K562 (cell line): Measurements from ENCODE around the gene SLC39A11. TPM values are rescaled to one million over a fixed set of nuclear protein-coding genes. Genes with fewer than 3 reads are reported as not detected.

Experiments
- ATAC-seq: fragments of 200-7000 bp; cut with Tn5 transposase; 3 replicates; pipeline ENCODE4 v1.9.1; 2020; ENCODE audit warnings: moderate library complexity
- BruUV-seq: library from RNA; stranded (reverse); fragments of 400-500 nt; replicated peaks from 2 replicates; lab custom pipeline; 2021; lab: Mats Ljungman, UMichigan
- CTCF ChIA-PET: fragments of 300-600 bp; formaldehyde crosslinking; extraction: SDS; loops from one replicate; lab custom pipeline; 2021; ENCODE audit warnings: low intra/inter-chr PET ratio; lab: Yijun Ruan, JAX
- POLR2A ChIA-PET: fragments of 300-600, 350-650 bp; sonication (Branson Sonifier 250); formaldehyde crosslinking; extraction: SDS; loops from one replicate; lab custom pipeline; 2021; ENCODE audit warnings: antibody characterized with exemption, inconsistent platforms; lab: Yijun Ruan, JAX
- DNase-seq, 4 experiments: peaks; one replicate each; pipeline versions ENCODE4 v3.0.0 to v3.0.0-alpha.2; 2011 to 2018; ENCODE audit warnings: low spot score in 3 of 4, mixed read lengths in 3 of 4; ENCODE audit errors: extremely low read depth in 1 of 4
- FAIRE-seq: peaks from 2 replicates; lab custom pipeline; 2011; peaks lifted over from hg19 to GRCh38; lab: Jason Lieb, UNC
- H2AFZ ChIP-seq: 2 replicates; pipeline ENCODE4 v1.6.0; 2011; ENCODE audit warnings: low read depth, low read length, control low read depth, inconsistent platforms
- H3K27ac ChIP-seq: fragments of 200-600 bp; 3 replicates; pipeline ENCODE4 v1.8.0; 2011; ENCODE audit warnings: low read depth, mild to moderate bottlenecking, control low read depth, inconsistent platforms, low read length, moderate library complexity, mixed read lengths; ENCODE audit errors: extremely low read depth
- H3K27me3 ChIP-seq, 2 experiments: fragments of 300-600 bp in 1 of 2; 2 replicates in 1 of 2; 3 replicates in 1 of 2; pipeline versions ENCODE4 v1.6.0 to v1.8.0; 2011; ENCODE audit warnings: inconsistent platforms in 2 of 2, low read length in 2 of 2, mild to moderate bottlenecking in 1 of 2, mixed read lengths in 1 of 2, moderate library complexity in 1 of 2; ENCODE audit not compliant: control insufficient read depth in 2 of 2, insufficient read depth in 2 of 2
- H3K36me3 ChIP-seq: fragments of 300-600 bp; 3 replicates; pipeline ENCODE4 v1.8.0; 2011; ENCODE audit warnings: mild to moderate bottlenecking, low read length, inconsistent platforms; ENCODE audit not compliant: control insufficient read depth, insufficient read depth
- H3K4me1 ChIP-seq, 2 experiments: fragments of 200-600 bp in 1 of 2; replicated peaks in 1 of 2; 2 replicates in 1 of 2; 3 replicates in 1 of 2; pipeline versions ENCODE4 v1.5.1 to v1.8.0; 2011; ENCODE audit warnings: inconsistent platforms in 2 of 2, low read length in 2 of 2, mild to moderate bottlenecking in 1 of 2, mixed read lengths in 1 of 2, moderate library complexity in 1 of 2; ENCODE audit not compliant: control insufficient read depth in 2 of 2, insufficient read depth in 2 of 2
- H3K4me2 ChIP-seq: 2 replicates; pipeline ENCODE4 v1.6.1; 2011; ENCODE audit warnings: low read length, control low read depth, inconsistent platforms, mixed read lengths; ENCODE audit not compliant: insufficient read depth
- H3K4me3 ChIP-seq: fragments of 200-600 bp; sonication (generic), shearing (Covaris generic); 2 replicates; pipeline ENCODE4 v1.5.1; 2016; ENCODE audit warnings: control low read depth, inconsistent platforms
- H3K79me2 ChIP-seq: fragments of 200-600 bp; 3 replicates; pipeline ENCODE4 v1.8.0; 2011; ENCODE audit warnings: low read length, inconsistent platforms; ENCODE audit not compliant: control insufficient read depth, insufficient read depth
- H3K9ac ChIP-seq, 2 experiments: 2 replicates each; pipeline versions ENCODE4 v1.6.0 to v1.6.1; 2011; ENCODE audit warnings: low read depth in 2 of 2, low read length in 2 of 2, control low read depth in 1 of 2, inconsistent platforms in 1 of 2, mild to moderate bottlenecking in 1 of 2, mixed read lengths in 1 of 2; ENCODE audit not compliant: insufficient read depth in 1 of 2
- H3K9me1 ChIP-seq: one replicate; pipeline ENCODE4 v1.6.0; 2011; ENCODE audit warnings: inconsistent platforms, mild to moderate bottlenecking, low read length, moderate library complexity; ENCODE audit not compliant: control insufficient read depth, insufficient read depth
- H3K9me3 ChIP-seq: replicated peaks from 2 replicates; pipeline ENCODE4 v1.5.1; 2011; ENCODE audit warnings: low read depth, low read length, inconsistent platforms; ENCODE audit not compliant: control insufficient read depth, insufficient read depth
- H4K20me1 ChIP-seq: replicated peaks from 2 replicates; pipeline ENCODE4 v1.6.1; 2011; ENCODE audit warnings: low read length, inconsistent platforms, mixed read lengths; ENCODE audit not compliant: control insufficient read depth, insufficient read depth
- EGR1 ChIP-seq: fragments of 450-650 bp; conservative IDR thresholded peaks from 2 replicates; pipeline ENCODE4 v1.6.1; 2017; ENCODE audit warnings: mild to moderate bottlenecking
- MYNN ChIP-seq, 2 experiments: sonication (generic); formaldehyde crosslinking in 1 of 2; IDR thresholded peaks; 2 replicates each; pipeline versions ENCODE4 v1.5.0 to v1.6.1; 2016 to 2020; ENCODE audit warnings: antibody characterized with exemption in 1 of 2, missing genetic modification reagents in 1 of 2
- TCF7 ChIP-seq: sonication (generic); IDR thresholded peaks from 2 replicates; pipeline ENCODE4 v1.6.1; 2016; ENCODE audit warnings: antibody characterized with exemption, borderline replicate concordance
- TFE3 ChIP-seq: fragments of 450-650 bp; formaldehyde crosslinking; IDR thresholded peaks from 2 replicates; pipeline ENCODE4 v1.4.0; 2020; ENCODE audit warnings: mild to moderate bottlenecking, mixed read lengths
- WGBS: fragments of 100-300 bp; shearing (Covaris generic); methylation state at CpG from one replicate; pipeline ENCODE4 v1.1.6; 2016; ENCODE audit warnings: low coverage, mixed read lengths; ENCODE audit not compliant: insufficient coverage; ENCODE audit errors: missing lambda C conversion rate; 5-methylcytosine and 5-hydroxymethylcytosine counted together
- in situ Hi-C: fragments of 300-500 bp; cut with MboI; formaldehyde crosslinking; loops from 4 replicates; pipeline ENCODE4 v1.15.0; 2018; ENCODE audit warnings: inconsistent platforms, mixed read lengths
- intact Hi-C: fragments of 100-400 bp; cut with micrococcal nuclease; formaldehyde crosslinking; loops from 2 replicates; pipeline ENCODE4 v1.14.2; 2022
- polyA plus RNA-seq, 8 experiments: library from polyadenylated mRNA; depleted of rRNA in 4 of 8; stranded (reverse) in 5 of 8; unstranded in 3 of 8; fragments of >200 nt; fragmentation: Nextera tagmentation in 2 of 8; fragmentation: Illumina TruSeq in 1 of 8; extraction: Ambion mirVana in 2 of 8; extraction: Trizol in 1 of 8; gene quantifications; 2 replicates each; pipeline versions ENCODE4 v1.2.1 to v1.2.3, GENCODE V29; 2011 to 2014; ENCODE audit warnings: inconsistent platforms in 1 of 8, missing spikeins in 1 of 8
- total RNA-seq, 7 experiments: library from RNA; depleted of rRNA in 6 of 7; stranded (reverse); fragments of >200 nt in 6 of 7; fragmentation: Illumina TruSeq in 2 of 7; extraction: Trizol in 2 of 7; gene quantifications; 2 replicates each; pipeline versions ENCODE4 v1.2.1 to v1.2.3, GENCODE V29; 2011 to 2021; ENCODE audit warnings: low replicate concordance in 1 of 7
- TF ChIP-seq, protein P1 (sequence below): fragments of 250-450 bp; sonication (Bioruptor Pico); IDR thresholded peaks from 2 replicates; pipeline ENCODE4 v1.4.0; 2020
- TF ChIP-seq, protein P2 (sequence below): conservative IDR thresholded peaks from 2 replicates; pipeline ENCODE4 v1.6.1; 2011; ENCODE audit warnings: low read depth, mild to moderate bottlenecking, low read length; ENCODE audit not compliant: control insufficient read depth

SLC39A11 gene
- total and polyA plus RNA-seq, 9 of the 15 experiments (the other 6 are each of a cell fraction or from before 2014, with no cell fraction given) = 10.5 to 26.4 (median 13.4) TPM

GRCh38 chr17:73096211-73096610 lies 3.7 kb upstream of the SLC39A11 start:
- Histone ChIP-seq H2AFZ (no peak overlapping the region), H3K9me1 (no peaks in the 10 kb centered on the region), H4K20me1 (no peaks in the 10 kb centered on the region), H3K27me3 (peaks cover 21 to 44% of the 10 kb centered on the region in 2 experiments), H3K4me2 (no peak overlapping the region), H3K79me2 (peaks cover 10% of the 10 kb centered on the region; the same call in 2 of the 3 replicates), H3K27ac (no peak overlapping the region), H3K9ac (no peak overlapping the region), H3K4me1 (peaks cover 6 to 8% of the 10 kb centered on the region in 2 experiments; a peak in 3 of 5 replicates), H3K9me3 (no peaks in the 10 kb centered on the region), H3K4me3 (no peak overlapping the region), H3K36me3 (no peaks in the 10 kb centered on the region)
- POLR2A ChIA-PET = no interaction called here
- peak; percentile 13; the same call in 1 of the 2 replicates for TF ChIP-seq TFE3 (CRISPR knock-in tag)
- TF ChIP-seq TCF7 = no peak
- TF ChIP-seq EGR1 = 0 out of 2 replicates have a peak, but pooled peaks have one; percentile 14
- no TSS peak for BruUV-seq
- no peak for ATAC-seq
- no peak for FAIRE-seq
- CTCF ChIA-PET = no interaction called here
- DNase-seq = no peak
- in situ Hi-C loops = no loop called here
- intact Hi-C loops = loop anchor here (10.0 kb wide), 1 partner anchor 111 kb away; no protein-coding TSS in a partner anchor
- 10% methylated on average over 6 of the region's 6 CpGs for WGBS

DNA sequence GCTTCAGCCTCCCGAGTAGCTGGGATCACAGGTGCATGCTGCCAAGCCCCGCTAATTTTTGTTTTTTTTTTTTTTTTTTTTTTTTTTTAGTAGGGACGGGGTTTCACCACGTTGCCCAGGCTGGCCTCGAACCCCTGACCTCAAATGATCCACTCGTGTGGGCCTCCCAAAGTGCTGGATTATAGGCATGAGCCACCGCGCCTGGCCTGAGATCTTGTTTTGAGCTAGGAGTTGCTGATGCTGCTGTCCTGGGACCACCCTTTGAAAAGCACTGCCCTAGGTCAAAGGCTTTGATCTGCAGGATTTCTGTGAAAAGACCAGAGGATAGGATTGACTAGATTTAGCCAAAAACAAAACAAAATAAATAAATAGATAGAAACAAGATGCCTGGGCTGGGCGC lies 798 bp upstream of the SLC39A11 start:
- Histone ChIP-seq H2AFZ (no peak overlapping the region), H4K20me1 (no peaks in the 10 kb centered on the region), H3K27me3 (peaks cover 14 to 24% of the 10 kb centered on the region in 2 experiments; a peak in 3 of 5 replicates), H3K4me1 (peaks cover 6 to 12% of the 10 kb centered on the region in 2 experiments; a peak in 3 of 5 replicates), H3K9ac (no peak overlapping the region), H3K79me2 (peaks cover 10% of the 10 kb centered on the region; the same call in 2 of the 3 replicates), H3K9me1 (no peaks in the 10 kb centered on the region), H3K36me3 (no peaks in the 10 kb centered on the region), H3K4me3 (no peak overlapping the region), H3K9me3 (no peaks in the 10 kb centered on the region), H3K27ac (no peak overlapping the region), H3K4me2 (no peak overlapping the region)
- ATAC-seq = no peak
- intact Hi-C loops = loop anchor here (10.0 kb wide), 1 partner anchor 108 kb away; no protein-coding TSS in a partner anchor
- ChIA-PET CTCF (no interaction called here), POLR2A (interaction anchor here (1.0 kb wide), 1 partner anchor 45 kb away, joined by 3 read pairs; no protein-coding TSS in a partner anchor)
- BruUV-seq = no TSS peak
- DNase-seq = no peak
- FAIRE-seq = no peak
- in situ Hi-C loops = no loop called here
- WGBS = 64% methylated on average over 8 of the region's 9 CpGs
- TF ChIP-seq MYNN (IDR thresholded peaks at IDR 0.05) (no peak), MYNN (CRISPR knock-in tag; IDR thresholded peaks at IDR 0.05) (no peak)
- TF ChIP-seq, protein P1, sequence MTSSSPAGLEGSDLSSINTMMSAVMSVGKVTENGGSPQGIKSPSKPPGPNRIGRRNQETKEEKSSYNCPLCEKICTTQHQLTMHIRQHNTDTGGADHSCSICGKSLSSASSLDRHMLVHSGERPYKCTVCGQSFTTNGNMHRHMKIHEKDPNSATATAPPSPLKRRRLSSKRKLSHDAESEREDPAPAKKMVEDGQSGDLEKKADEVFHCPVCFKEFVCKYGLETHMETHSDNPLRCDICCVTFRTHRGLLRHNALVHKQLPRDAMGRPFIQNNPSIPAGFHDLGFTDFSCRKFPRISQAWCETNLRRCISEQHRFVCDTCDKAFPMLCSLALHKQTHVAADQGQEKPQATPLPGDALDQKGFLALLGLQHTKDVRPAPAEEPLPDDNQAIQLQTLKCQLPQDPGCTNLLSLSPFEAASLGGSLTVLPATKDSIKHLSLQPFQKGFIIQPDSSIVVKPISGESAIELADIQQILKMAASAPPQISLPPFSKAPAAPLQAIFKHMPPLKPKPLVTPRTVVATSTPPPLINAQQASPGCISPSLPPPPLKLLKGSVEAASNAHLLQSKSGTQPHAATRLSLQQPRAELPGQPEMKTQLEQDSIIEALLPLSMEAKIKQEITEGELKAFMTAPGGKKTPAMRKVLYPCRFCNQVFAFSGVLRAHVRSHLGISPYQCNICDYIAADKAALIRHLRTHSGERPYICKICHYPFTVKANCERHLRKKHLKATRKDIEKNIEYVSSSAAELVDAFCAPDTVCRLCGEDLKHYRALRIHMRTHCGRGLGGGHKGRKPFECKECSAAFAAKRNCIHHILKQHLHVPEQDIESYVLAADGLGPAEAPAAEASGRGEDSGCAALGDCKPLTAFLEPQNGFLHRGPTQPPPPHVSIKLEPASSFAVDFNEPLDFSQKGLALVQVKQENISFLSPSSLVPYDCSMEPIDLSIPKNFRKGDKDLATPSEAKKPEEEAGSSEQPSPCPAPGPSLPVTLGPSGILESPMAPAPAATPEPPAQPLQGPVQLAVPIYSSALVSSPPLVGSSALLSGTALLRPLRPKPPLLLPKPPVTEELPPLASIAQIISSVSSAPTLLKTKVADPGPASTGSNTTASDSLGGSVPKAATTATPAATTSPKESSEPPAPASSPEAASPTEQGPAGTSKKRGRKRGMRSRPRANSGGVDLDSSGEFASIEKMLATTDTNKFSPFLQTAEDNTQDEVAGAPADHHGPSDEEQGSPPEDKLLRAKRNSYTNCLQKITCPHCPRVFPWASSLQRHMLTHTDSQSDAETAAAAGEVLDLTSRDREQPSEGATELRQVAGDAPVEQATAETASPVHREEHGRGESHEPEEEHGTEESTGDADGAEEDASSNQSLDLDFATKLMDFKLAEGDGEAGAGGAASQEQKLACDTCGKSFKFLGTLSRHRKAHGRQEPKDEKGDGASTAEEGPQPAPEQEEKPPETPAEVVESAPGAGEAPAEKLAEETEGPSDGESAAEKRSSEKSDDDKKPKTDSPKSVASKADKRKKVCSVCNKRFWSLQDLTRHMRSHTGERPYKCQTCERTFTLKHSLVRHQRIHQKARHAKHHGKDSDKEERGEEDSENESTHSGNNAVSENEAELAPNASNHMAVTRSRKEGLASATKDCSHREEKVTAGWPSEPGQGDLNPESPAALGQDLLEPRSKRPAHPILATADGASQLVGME = no peak
- TF ChIP-seq, protein P2, sequence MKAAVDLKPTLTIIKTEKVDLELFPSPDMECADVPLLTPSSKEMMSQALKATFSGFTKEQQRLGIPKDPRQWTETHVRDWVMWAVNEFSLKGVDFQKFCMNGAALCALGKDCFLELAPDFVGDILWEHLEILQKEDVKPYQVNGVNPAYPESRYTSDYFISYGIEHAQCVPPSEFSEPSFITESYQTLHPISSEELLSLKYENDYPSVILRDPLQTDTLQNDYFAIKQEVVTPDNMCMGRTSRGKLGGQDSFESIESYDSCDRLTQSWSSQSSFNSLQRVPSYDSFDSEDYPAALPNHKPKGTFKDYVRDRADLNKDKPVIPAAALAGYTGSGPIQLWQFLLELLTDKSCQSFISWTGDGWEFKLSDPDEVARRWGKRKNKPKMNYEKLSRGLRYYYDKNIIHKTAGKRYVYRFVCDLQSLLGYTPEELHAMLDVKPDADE = no peak
